ENCODE results near the gene TM9SF3.

DNA sequence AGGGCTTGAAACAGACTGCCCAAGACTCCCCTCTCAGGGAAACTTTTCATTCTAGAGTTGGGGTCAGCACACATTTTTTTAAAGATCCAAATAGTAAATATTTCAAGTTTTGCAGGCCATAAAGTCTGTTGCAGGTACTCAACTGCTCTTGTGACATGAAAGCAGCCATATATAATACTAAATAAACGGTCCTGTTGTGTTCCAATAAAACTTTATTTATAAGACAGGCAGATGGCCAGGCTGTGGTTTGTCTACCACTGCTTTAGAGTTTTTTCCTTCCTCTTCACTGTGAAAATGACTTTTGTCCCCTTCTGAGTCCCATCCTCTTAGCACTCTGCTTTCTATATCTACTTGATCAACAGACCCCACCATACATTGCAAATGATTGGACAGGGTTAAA, 40.5 kb upstream of the TM9SF3 start:
- TF ChIP-seq POLR2A (IDR thresholded peaks at IDR 0.05; ENCODE audit: low read length) (no peak), GATA1 (IDR thresholded peaks at IDR 0.05; ENCODE audit: low read depth, low read length) (no peak)
